ENCODE data around the gene MACROH2A2. TPM values are rescaled to one million over a fixed set of nuclear protein-coding genes. Genes with fewer than 3 reads are reported as not detected.
"Not testable (repeated sequence)": the region's sequence is repeated elsewhere in the genome, so short reads cannot be mapped to it uniquely, and the experiment has no call there.

MACROH2A2 gene
- total and polyA plus RNA-seq, 2 of the 4 experiments (the other 2 are of a cell fraction) = 16.1 to 17.4 TPM

GRCh38 chr10:70047066-70047465, 5.6 kb upstream of the MACROH2A2 start:
- H2AK9ac ChIP-seq (replicated peaks; ENCODE audit: low read depth, low read length, poor library complexity); H3K4me3 ChIP-seq (ENCODE audit: insufficient read depth, low read depth, low read length); H3K36me3 ChIP-seq (ENCODE audit: control insufficient read depth, insufficient read depth, low read length); H4K20me1 ChIP-seq (ENCODE audit: insufficient read depth, low read length); H4K5ac ChIP-seq (ENCODE audit: low read depth, low read length); CTCF ChIA-PET; H3K79me1 ChIP-seq (ENCODE audit: low read depth in 1 of 2, low read length in 2 of 2); BruUV-seq (replicated peaks); H3K23ac ChIP-seq (ENCODE audit: low read depth, low read length); H2AFZ ChIP-seq (replicated peaks; ENCODE audit: low read length, poor library complexity); POLR2A ChIA-PET (ENCODE audit: unreplicated experiment); H3K9me3 ChIP-seq (ENCODE audit: control insufficient read depth, insufficient read depth, low read length); H3K14ac ChIP-seq (replicated peaks; ENCODE audit: low read depth, low read length); H3K4me2 ChIP-seq (ENCODE audit: low read depth, low read length); in situ Hi-C loops (cut with MboI; ENCODE audit: low sequenced_read_pairs); H4K91ac ChIP-seq (ENCODE audit: insufficient read depth, low read depth, low read length); H3K4ac ChIP-seq (ENCODE audit: low read depth, low read length); H2BK120ac ChIP-seq (ENCODE audit: low read depth, low read length); ATAC-seq (ENCODE audit: low read depth); H2AK5ac ChIP-seq (ENCODE audit: low read depth, low read length); H2BK5ac ChIP-seq (ENCODE audit: low read depth, low read length, poor library complexity, severe bottlenecking); H3K18ac ChIP-seq (ENCODE audit: low read depth, low read length); H2BK15ac ChIP-seq (ENCODE audit: low read depth, low read length); H3K4me1 ChIP-seq (ENCODE audit: control insufficient read depth, insufficient read depth, low read length); DNase-seq; H4K8ac ChIP-seq (ENCODE audit: low read depth in 2 of 2, low read length in 2 of 2); dilution Hi-C loops (cut with HindIII; ENCODE audit: low sequenced_read_pairs, unreplicated experiment); H3K56ac ChIP-seq (ENCODE audit: extremely low read depth, insufficient read depth, low read length); H3K9ac ChIP-seq (ENCODE audit: low read depth, low read length); H2BK20ac ChIP-seq (ENCODE audit: low read depth, low read length); H3K27ac ChIP-seq (ENCODE audit: insufficient read depth, low read length); H3K9me1 ChIP-seq (ENCODE audit: insufficient read depth, low read length): not testable (repeated sequence)
- H3K27me3 ChIP-seq (ENCODE audit: control insufficient read depth, insufficient read depth, low read length) = peaks cover 24% of the 10 kb centered on the region
- intact Hi-C loops (cut with micrococcal nuclease) = loop anchor here (5.0 kb wide), 1 partner anchor 50 kb away; no protein-coding TSS in a partner anchor
- WGBS, 2 experiments (ENCODE audit: extremely low coverage in 2 of 2, insufficient read length in 1 of 2) = no CpG with 5 or more reads among the region's 4 CpGs
